Measurements from ENCODE around the gene C8B. TPM values are rescaled to one million over a fixed set of nuclear protein-coding genes. Genes with fewer than 3 reads are reported as not detected.

Gene C8B
- total RNA-seq, 3 donors from 2014 or later = not detected

- intact Hi-C loops (cut with DNase I; ENCODE audit: low total_unique reads) = no loop called here
- DNase-seq (ENCODE audit: low spot score in 2 of 2) = no peak
- Histone ChIP-seq H3K4me1 (no peaks in the 10 kb centered on the region), H3K4me3 (no peak overlapping the region), H3K9me3 (no peaks in the 10 kb centered on the region), H3K27me3 (no peaks in the 10 kb centered on the region), H3K36me3 (no peaks in the 10 kb centered on the region), H3K27ac (no peak overlapping the region)
- TF ChIP-seq CTCF (IDR thresholded peaks at IDR 0.05) = no peak
- no peak for TF ChIP-seq POLR2AphosphoS5 (IDR thresholded peaks at IDR 0.05)
- no peak for TF ChIP-seq POLR2A (IDR thresholded peaks at IDR 0.05)
These were observed 38.6 kb downstream of the C8B start for GRCh38 chr1:56927171-56927570.

GRCh38 chr1:56925193-56925592, 40.6 kb downstream of the C8B start:
- H3K27ac ChIP-seq = no peak overlapping the region
- TF ChIP-seq POLR2A (IDR thresholded peaks at IDR 0.05) = no peak
- no peak for TF ChIP-seq POLR2AphosphoS5 (IDR thresholded peaks at IDR 0.05)
- TF ChIP-seq CTCF (IDR thresholded peaks at IDR 0.05) = no peak
- DNase-seq (ENCODE audit: low spot score in 2 of 2) = no peak

GRCh38 chr1:56924116-56924515, 41.7 kb downstream of the C8B start:
- TF ChIP-seq POLR2A (IDR thresholded peaks at IDR 0.05) = no peak
- no peak for TF ChIP-seq POLR2AphosphoS5 (IDR thresholded peaks at IDR 0.05)
- no peak for TF ChIP-seq CTCF (IDR thresholded peaks at IDR 0.05)
- no peaks in the 10 kb centered on the region for H3K9me3 ChIP-seq
- H3K27ac ChIP-seq = no peak overlapping the region
- no peak for DNase-seq (ENCODE audit: low spot score in 2 of 2)
- no peaks in the 10 kb centered on the region for H3K27me3 ChIP-seq
- H3K4me1 ChIP-seq = no peaks in the 10 kb centered on the region
- no peaks in the 10 kb centered on the region for H3K36me3 ChIP-seq
- no peak overlapping the region for H3K4me3 ChIP-seq
- intact Hi-C loops (cut with DNase I; ENCODE audit: low total_unique reads) = no loop called here

More at GRCh38 chr1:56925193-56925592, 40.6 kb downstream of the C8B start:
- no peaks in the 10 kb centered on the region for H3K27me3 ChIP-seq
- H3K4me1 ChIP-seq = no peaks in the 10 kb centered on the region
- no peaks in the 10 kb centered on the region for H3K36me3 ChIP-seq
- H3K9me3 ChIP-seq = no peaks in the 10 kb centered on the region
- intact Hi-C loops (cut with DNase I; ENCODE audit: low total_unique reads) = no loop called here
- no peak overlapping the region for H3K4me3 ChIP-seq

- DNase-seq (ENCODE audit: low spot score in 2 of 2) = no peak
- Histone ChIP-seq H3K4me1 (no peaks in the 10 kb centered on the region), H3K27ac (no peak overlapping the region), H3K9me3 (no peaks in the 10 kb centered on the region), H3K4me3 (no peak overlapping the region), H3K27me3 (no peaks in the 10 kb centered on the region), H3K36me3 (no peaks in the 10 kb centered on the region)
- TF ChIP-seq POLR2AphosphoS5 (IDR thresholded peaks at IDR 0.05) (no peak), POLR2A (IDR thresholded peaks at IDR 0.05) (no peak), CTCF (IDR thresholded peaks at IDR 0.05) (no peak)
- intact Hi-C loops (cut with DNase I; ENCODE audit: low total_unique reads) = no loop called here
These were observed 42.6 kb downstream of the C8B start for GRCh38 chr1:56923201-56923600.

- Histone ChIP-seq H3K4me1 (no peaks in the 10 kb centered on the region), H3K27ac (no peak overlapping the region), H3K4me3 (no peak overlapping the region), H3K36me3 (no peaks in the 10 kb centered on the region), H3K27me3 (no peaks in the 10 kb centered on the region), H3K9me3 (no peaks in the 10 kb centered on the region)
- no peak for DNase-seq (ENCODE audit: low spot score in 2 of 2)
- TF ChIP-seq CTCF (IDR thresholded peaks at IDR 0.05) = no peak
- no peak for TF ChIP-seq POLR2A (IDR thresholded peaks at IDR 0.05)
- no peak for TF ChIP-seq POLR2AphosphoS5 (IDR thresholded peaks at IDR 0.05)
- intact Hi-C loops (cut with DNase I; ENCODE audit: low total_unique reads) = no loop called here
These were observed 43.3 kb downstream of the C8B start for GRCh38 chr1:56922507-56922906.

All from breast epithelium (tissue), 4 donors.